Head of caudate nucleus (tissue), 42 donors: ENCODE results near the gene SPSB4.

Experiments used
- DNase-seq, 42 donors: peaks; one replicate each; pipeline versions ENCODE4 v3.0.0 to v3.0.0-alpha.2; 2020 to 2021; ENCODE audit warnings: mixed read lengths in 7 of 42
- intact Hi-C: fragments of 100-400 bp; cut with DNase I; formaldehyde crosslinking; loops from one replicate; pipeline ENCODE4 v1.15.0; 2022

Gene SPSB4

DNA sequence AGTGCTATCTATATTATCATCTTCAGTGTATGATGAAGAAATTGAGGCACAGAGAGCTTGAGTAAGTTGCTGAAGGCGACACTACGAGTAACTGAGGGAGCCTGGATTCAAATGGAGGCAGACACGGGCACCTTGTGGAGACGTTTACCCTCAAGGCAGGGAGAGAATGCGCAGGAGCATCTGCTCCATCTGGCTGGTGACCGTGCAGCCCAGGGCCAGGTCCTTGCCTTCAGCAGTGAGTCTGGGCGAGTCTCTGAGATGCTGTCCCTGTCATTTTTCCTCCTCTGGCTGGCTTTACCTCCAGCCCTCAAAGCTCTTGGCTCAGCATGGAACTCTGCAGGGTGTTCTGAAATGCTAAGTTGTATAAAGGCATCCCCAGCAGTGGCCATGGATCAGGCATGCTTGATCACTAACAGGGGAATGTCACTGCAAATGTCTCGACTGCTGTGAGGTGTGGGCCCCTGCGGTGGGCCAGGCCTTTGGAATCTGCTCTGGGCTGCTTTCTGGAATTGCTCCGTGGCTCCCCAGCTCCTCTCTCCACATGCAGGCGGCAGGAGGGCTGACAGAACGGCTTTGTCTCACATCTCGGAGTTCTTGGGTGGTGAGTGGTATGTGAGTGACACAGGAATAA is 19.7 kb downstream of the SPSB4 start:
- intact Hi-C loops: no loop called here
- DNase-seq: no peak

- DNase-seq: peak in 1 of 42 donors; percentile 22
- intact Hi-C loops: no loop called here
Measured at GRCh38 chr3:141071681-141072260, 20.6 kb downstream of the SPSB4 start.

DNA sequence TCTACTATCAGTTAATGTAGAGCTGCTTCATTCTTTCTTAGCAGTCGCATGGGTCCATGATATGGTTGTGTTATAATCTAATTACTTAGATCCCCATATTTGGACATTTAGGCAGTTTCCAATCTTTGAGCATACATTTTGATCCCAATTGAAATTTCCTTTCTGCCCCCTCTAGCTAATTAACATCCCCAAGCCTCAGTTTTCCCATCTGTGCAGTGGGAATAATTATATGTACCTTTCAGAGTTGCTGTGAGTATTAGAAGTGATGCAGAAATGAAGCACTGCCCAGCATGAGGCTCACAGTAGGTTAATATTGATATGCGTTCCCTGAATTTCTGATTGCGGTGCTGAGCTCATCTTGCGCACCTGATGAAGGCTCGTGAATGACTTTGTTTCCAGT is 21.8 kb downstream of the SPSB4 start:
- intact Hi-C loops: no loop called here
- no peak for DNase-seq

DNA sequence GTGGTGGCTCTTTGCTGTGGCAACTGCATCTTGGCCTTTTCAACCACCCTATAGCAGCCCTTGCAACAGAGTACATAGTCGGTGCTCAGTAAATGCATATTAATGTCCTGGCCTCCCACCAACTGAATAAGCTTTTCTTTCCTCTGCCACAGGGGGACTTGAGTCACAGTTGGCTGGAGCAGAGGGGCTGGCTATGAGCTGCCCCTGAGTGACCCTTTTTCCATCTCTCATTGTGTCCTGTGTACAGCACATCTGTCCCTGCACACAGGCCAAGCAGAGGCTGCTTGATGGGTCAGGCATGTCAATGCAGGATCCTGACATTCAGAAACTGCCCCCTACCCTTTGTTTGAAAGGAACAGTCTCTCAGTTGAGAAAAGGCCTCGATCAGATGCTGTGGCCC is 22.4 kb downstream of the SPSB4 start:
- no peak for DNase-seq
- intact Hi-C loops: no loop called here

GRCh38 chr3:141074529-141074928 is 23.4 kb downstream of the SPSB4 start:
- DNase-seq: peak in 1 of 42 donors; percentile 2
- intact Hi-C loops: no loop called here

- intact Hi-C loops: no loop called here
Measured at GRCh38 chr3:141076036-141076773, 25.1 kb downstream of the SPSB4 start.

DNA sequence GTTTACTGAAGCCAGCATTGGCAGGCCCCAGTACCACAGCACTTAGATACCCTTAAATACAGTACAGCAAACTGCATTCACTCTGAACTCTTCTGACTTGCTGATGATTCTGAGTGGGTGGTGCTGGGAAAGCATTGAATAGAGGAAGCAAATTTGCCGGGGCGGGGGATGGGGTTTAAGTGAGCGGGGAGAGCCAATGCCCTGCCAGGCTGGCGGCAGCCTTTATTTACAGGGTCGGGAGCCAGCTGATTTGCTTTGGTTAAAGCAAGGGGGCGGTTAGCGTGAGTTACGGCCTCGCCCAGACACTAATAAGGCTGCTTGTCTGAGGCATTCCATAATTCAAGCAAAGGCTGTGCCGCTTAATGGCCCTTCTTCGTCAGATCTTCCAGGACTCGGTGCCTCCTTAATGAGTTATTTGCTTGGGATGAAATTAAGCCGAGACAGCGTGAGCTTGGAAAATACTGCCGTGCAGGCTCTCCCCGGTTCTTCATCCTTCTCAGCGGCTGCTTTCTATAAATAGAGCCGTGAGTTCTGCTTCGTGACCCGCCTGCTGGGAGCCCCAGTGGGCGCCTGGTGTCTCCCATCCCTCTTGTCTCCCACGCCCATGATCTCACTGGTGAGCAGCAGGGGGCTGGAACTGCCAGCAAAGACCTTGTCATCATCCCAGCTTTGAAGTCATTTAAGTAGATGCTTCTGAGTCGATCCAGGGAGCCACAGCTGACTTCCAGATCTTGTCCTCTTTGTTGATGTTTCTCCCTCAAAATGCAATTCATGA is 25.8 kb downstream of the SPSB4 start:
- DNase-seq: peak; percentile 48 to 91 (median 74)

More at GRCh38 chr3:141076036-141076773, 25.1 kb downstream of the SPSB4 start:
- DNase-seq: peak in 2 of 42 donors; percentile 5 to 10

GRCh38 chr3:141077631-141078030 is 26.5 kb downstream of the SPSB4 start:
- intact Hi-C loops: no loop called here
- no peak for DNase-seq

More for the DNA sequence above, 25.8 kb downstream of the SPSB4 start:
- intact Hi-C loops: no loop called here

GRCh38 chr3:141078200-141078599 is 27.1 kb downstream of the SPSB4 start:
- no peak for DNase-seq
- intact Hi-C loops: no loop called here

DNA sequence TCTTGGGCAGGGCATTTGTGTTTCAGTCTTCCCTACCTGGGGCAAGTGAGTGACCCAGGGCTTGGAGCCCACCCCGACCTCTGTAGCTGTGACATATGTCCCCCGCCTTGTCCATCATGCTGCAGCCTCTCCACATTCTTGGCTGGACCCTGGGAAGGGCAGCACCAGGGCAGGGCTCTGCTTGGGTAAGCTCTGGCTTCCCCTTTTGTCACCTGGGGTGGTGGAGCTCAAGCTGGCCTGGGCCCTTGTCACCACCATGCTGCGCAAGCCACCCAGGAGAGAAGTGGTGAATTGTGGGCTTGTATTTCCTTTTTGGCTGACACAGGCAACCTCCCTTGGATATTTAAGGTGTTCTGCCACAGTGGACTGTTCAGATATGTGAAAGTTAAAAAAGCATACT is 29.3 kb downstream of the SPSB4 start:
- intact Hi-C loops: no loop called here
- DNase-seq: peak in 1 of 42 donors; percentile 3

- intact Hi-C loops: no loop called here
- peak in 1 of 42 donors; percentile 2 for DNase-seq
Measured at GRCh38 chr3:141081141-141081795, 30.1 kb downstream of the SPSB4 start.

DNA sequence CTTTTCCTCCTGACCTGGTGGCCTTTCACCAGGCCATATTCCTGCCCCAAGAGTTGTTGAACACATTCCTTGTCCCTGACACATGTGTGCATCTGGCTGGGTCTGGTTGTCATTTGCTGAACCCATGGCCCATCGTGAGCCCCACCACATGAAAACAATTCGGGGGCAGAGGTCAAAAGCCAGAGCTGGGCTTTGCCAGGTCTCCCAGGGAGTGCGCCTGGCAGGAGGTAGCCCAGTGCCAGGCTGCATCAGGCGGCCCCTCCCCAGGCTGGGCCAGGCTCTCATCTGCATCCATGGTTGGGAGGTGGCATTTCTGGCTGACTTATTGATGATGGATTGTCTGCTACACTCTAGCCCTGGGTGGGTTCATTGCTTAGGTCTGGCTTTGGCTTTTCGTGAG is 30.9 kb downstream of the SPSB4 start:
- intact Hi-C loops: no loop called here
- DNase-seq: peak in 1 of 42 donors; percentile 1

- DNase-seq: peak in 1 of 42 donors; percentile 4
Measured at GRCh38 chr3:141083226-141083625, 32.1 kb downstream of the SPSB4 start.

GRCh38 chr3:141083836-141084649 is 32.9 kb downstream of the SPSB4 start:
- intact Hi-C loops: no loop called here
- no peak for DNase-seq

More at GRCh38 chr3:141083226-141083625, 32.1 kb downstream of the SPSB4 start:
- intact Hi-C loops: no loop called here

DNA sequence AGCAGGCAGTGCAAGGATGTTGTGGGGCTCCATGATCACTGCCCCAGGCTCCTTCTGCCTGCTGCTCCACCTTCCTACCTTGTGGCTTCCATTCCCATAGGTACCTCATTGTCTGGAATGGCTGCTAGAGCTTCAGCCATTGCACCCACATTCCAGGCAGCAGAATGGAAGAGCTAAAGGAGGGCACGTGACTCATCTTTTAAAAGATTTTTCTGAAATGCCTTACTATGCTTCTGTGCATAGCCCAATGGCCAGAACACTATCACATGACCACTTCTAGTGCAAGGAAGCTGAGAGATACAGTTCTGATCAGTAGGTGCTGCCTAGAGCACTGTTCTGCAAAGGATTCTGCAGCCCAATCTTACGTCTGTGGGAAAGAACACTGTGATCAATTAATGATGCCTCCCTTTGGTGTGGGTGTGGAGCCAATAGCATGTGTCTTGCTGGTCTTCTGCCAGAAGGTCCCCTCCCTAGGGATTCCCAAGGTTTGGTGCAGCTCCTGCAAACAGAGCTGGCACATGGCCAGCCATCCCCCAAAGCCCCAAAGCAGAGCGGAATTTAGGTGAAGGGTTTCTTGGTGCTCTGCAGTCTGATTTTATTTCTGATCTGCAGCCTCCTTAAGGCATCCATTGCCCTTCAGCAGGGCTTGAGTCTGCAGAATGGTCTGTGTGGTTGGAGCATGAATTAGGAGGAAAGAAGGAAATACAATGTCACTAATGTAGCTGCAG is 34.4 kb downstream of the SPSB4 start:
- DNase-seq: peak in 1 of 42 donors; percentile 1
- intact Hi-C loops: no loop called here

- intact Hi-C loops: no loop called here
- no peak for DNase-seq
Measured at GRCh38 chr3:141086188-141086587, 35.0 kb downstream of the SPSB4 start.

DNA sequence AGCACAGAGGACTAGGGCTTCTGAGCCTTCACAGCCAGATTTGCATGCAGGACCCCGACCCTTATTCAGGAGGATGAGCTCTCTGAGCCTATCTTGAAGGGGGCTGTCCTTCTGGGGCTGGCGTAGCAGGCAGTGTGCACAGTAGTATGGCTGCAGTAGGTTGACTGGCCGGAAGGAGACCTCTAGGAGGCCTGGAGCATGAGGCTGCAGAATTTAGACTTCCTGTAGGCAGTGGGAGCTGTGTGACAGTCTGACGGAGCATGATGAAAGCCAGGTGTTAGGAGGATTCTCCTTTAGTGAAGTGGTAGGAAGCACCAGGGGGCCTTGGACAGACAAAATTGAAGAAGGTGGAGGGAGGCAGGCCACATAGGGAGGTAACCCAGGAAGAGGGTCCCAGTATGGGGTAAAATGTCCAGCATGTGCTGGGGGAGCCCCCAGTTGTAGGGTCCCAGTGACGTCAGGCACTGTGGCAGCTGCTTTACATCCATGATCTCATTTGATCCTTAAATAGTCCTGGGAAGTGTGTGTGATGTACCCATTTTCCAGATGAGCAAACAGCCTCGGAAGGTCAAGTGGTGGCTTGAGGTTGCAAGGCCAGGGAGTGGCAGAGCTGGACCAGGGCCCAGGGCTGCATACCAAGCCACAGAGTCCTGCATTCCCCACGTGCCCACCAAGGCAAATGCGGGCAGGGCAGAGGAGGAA is 36.1 kb downstream of the SPSB4 start:
- DNase-seq: no peak
- intact Hi-C loops: no loop called here
